GM10266 (cell line): ENCODE results near the gene CD151.

Experiments
- DNase-seq: peaks from one replicate; pipeline ENCODE4 v3.0.0; 2012; ENCODE audit errors: extremely low spot score
- TF ChIP-seq, protein P1 (sequence below): IDR thresholded peaks from 2 replicates; pipeline ENCODE4 v1.5.1; 2012; ENCODE audit warnings: mild to moderate bottlenecking, low read depth; ENCODE audit not compliant: control insufficient read depth, insufficient read depth; ENCODE audit errors: missing control alignments

Gene CD151

DNA sequence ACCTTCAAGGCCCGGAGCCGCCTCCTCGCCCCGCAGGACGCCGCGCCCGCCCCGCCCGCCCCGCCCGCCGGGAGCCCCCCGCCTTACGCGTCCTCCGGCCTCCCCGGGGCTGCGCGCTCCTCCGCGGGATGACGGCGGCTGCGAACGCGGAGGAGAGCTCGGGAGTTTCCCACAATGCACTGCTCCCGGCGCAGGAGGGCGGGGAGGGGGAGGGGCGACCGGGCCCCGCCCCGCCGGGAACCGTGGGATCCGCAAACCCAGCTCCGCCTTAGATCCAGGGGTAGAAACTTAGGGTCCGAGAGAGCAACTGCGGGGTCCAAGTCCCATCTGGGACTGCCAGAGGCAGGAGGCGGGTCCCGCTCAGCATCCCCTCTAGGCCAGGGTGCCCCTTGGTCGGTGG is 42.8 kb upstream of the CD151 start, which contains the start of gene CEND1:
TSS of gene CEND1 (minus strand) at position 148 of the 400 bp plus-strand sequence. CDS start 1,514 bp downstream, outside the sequence.
- DNase-seq, result peak; percentile 55

DNA sequence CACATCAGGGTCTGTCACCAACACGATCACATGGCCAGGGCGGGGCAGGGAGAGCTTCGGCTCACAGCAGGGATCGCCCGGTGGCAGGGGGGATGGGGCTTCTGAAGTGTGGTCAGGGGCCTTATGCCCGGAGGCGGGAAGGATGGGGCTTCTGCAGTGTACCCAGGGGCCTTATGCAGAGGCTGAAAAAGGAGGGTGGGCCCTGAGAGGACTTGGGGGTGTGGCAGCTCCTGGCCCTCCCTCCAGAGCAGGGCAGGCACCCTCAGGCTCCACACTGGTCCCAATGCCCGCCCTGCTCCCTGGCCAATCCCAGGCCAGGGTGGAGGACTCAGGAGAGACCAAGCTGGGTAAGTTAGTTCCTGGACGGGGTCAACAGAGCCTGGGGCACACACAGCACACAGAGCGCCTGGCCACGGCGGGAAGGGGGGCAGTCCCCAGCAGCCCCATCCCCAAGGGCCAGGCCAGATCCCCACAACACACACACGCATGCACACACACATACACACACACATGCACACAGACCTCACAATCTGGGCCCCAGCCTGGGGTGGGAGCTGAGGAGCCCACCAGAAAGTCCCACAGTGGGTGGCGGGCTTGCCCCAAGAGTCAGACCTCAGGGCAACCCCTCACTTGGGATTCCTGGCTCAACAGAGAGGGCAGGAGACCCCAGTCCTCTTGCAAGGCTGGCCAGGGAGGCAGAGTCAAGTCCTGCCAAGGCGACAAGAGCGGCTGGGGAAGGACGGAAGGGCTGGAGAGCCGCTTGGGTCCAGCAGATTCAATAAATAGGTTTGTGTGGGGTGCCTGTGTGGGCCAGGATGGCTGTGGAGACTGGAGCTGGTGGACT is 41.8 kb upstream of the CD151 start:
- TF ChIP-seq, protein P1, sequence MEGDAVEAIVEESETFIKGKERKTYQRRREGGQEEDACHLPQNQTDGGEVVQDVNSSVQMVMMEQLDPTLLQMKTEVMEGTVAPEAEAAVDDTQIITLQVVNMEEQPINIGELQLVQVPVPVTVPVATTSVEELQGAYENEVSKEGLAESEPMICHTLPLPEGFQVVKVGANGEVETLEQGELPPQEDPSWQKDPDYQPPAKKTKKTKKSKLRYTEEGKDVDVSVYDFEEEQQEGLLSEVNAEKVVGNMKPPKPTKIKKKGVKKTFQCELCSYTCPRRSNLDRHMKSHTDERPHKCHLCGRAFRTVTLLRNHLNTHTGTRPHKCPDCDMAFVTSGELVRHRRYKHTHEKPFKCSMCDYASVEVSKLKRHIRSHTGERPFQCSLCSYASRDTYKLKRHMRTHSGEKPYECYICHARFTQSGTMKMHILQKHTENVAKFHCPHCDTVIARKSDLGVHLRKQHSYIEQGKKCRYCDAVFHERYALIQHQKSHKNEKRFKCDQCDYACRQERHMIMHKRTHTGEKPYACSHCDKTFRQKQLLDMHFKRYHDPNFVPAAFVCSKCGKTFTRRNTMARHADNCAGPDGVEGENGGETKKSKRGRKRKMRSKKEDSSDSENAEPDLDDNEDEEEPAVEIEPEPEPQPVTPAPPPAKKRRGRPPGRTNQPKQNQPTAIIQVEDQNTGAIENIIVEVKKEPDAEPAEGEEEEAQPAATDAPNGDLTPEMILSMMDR, result no peak

More for the DNA sequence above, 42.8 kb upstream of the CD151 start, which contains the start of gene CEND1:
- TF ChIP-seq, protein P1, result no peak

DNA sequence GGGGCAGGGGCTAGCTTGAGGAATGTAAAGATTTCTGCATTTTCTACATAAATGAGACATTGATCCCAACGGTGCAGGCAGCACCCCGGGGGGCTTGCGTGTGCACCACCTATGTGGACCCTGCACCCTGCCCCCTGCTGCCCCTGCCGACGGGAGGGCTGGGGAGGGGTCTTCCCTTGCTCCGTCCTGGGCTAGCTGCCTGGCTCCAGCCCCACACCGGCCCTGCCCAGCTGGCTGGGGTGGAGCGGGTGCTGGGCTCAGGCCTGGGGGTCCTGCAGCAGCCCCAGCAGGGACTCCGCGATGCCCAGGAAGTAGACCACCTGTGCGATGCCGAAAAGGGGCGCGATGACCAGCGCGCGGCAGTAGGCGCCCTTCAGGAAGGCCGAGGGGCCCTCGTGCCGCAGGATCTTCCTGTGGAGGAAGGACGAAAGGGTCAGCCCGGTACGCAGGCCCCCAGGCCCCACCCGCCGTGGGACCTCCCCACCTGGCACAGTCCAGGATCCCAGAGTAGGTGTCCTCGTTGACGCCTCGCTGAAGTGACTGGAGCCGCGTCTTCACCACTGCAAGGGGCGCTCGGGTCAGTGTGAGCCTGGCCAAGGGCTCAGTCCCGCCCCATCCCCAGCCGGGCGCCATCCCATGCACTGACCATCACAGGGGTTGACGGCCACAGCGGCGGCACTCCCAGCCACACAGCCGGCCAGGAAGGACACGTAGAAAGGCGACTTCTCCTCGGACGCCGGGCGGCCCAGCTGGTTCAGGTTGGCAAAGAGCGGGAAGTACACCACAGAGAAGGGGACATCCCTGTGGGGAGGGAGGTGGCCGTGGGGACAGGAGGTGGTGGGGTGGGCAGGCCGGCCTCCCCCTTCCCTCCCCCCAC is 40.9 kb upstream of the CD151 start:
- DNase-seq, result no peak
- TF ChIP-seq, protein P1, result no peak

More for the DNA sequence above, 41.8 kb upstream of the CD151 start:
- DNase-seq, result no peak

DNA sequence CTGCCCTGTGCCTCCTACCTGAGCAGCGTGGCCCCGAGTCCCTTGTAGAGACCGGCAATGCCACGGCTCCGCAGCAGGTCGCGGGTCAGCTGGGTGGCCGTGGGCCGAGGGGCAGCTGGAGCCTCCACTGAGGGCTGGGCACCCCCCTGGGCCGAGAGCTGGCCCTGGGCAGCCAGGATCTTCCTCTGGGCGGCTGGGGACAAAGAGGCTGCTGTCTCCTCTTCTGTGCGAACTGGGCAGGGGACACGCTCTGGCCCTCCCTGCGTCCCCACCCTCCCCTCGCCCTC is 40.3 kb upstream of the CD151 start:
- TF ChIP-seq, protein P1, result no peak
- DNase-seq, result no peak

DNA sequence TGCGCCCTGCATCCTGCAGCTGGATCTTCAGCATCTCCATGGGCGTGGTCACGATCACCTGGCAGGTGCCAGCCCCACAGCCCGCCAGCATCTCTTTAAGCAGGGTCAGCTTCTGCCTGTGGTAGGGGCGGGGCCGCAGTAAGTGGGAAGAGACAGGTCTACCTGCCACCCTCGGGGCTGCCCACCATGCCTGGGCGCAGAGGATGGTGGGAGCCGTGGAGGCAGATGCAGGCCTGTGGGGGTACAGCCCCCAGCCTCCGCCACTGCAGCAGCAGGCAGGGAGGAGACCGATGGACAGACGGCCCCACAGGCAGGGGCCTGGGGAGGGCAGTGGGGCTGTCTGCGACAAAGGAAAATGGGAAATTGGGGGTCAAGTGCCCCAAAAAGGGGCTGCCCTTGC is 39.9 kb upstream of the CD151 start:
- TF ChIP-seq, protein P1, result no peak
- no peak for DNase-seq

DNA sequence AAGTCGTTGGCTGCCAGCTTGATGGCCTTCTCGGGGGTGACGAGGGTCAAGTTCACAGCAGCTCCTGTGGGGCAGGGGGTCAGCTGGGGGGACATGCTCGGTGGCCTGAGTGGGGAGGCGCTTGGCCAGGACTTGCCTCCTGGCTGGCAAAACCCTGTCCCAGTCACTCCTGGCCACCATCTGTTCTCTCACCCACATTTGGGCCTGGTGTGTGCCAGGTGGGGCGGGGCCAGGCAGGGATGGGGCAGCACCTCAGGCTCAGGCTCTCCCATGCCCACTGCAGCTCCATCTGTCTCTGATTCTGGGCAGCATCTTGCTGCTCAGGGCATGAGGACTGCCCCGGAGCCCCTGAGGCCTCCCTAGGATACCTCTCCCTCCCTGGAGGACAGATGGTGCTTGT is 39.2 kb upstream of the CD151 start:
- DNase-seq, result no peak
- TF ChIP-seq, protein P1, result no peak

DNA sequence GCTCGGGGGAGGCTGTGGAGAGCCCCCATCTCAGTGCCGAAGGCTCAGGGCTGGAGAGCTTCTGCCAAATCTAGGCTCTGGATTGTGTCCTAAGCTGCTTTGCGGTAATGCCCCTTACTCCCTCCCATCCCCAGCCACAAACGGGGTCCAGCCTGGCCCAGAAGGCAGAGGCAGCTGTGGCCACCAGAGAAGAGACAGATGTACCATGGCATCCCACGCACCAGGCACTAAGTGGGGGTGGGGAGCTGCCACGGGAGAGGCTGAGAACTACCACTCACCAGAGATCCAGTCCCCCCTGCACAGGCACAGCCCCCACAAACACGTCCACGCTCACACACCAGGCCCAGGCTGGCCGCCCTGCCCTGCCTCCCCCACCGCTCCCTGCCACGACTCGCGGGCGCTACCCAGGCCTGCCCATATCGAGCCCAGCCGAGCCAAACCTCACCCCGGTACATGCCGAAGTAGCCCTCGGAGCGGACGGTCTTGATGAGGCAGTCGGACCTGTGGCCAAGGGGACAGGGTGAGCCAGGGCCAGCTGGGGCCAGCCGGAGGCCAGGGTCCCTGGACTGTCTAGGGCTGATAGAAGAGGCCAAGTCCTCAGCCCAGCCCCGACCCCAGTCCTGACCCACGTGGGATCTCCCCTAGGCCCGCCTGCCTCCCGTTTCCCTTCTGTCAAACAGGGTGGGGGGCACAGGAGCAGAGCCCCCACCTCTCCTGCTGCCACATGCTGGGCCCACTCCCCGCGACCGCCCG is 38.6 kb upstream of the CD151 start:
- TF ChIP-seq, protein P1, result no peak
- no peak for DNase-seq
